HUES6 (cell line): ENCODE results near the gene MACROD2.
"Not testable (repeated sequence)": the region's sequence is repeated elsewhere in the genome, so short reads cannot be mapped to it uniquely, and the experiment has no call there.

Experiments used
- H3K27ac ChIP-seq: 2 replicates; pipeline ENCODE4 v1.7.0; 2013; ENCODE audit warnings: low read depth, mild to moderate bottlenecking, low read length, inconsistent platforms
- H3K27me3 ChIP-seq: 2 replicates; pipeline ENCODE4 v1.6.1; 2013; ENCODE audit warnings: low read length; ENCODE audit not compliant: control insufficient read depth, insufficient read depth
- H3K36me3 ChIP-seq: 2 replicates; pipeline ENCODE4 v1.6.1; 2013; ENCODE audit warnings: low read length; ENCODE audit not compliant: control insufficient read depth, insufficient read depth
- H3K4me1 ChIP-seq: 2 replicates; pipeline ENCODE4 v1.6.1; 2013; ENCODE audit warnings: low read length; ENCODE audit not compliant: control insufficient read depth, insufficient read depth
- H3K4me3 ChIP-seq: 2 replicates; pipeline ENCODE4 v1.5.1; 2013; ENCODE audit warnings: low read depth, low read length
- H3K9ac ChIP-seq: one replicate; pipeline ENCODE4 v1.6.1; 2013; ENCODE audit warnings: mild to moderate bottlenecking, low read length
- H3K9me3 ChIP-seq: 2 replicates; pipeline ENCODE4 v1.6.1; 2013; ENCODE audit warnings: low read depth, low read length; ENCODE audit not compliant: control insufficient read depth, insufficient read depth

MACROD2 gene

GRCh38 chr20:15113144-15113773 is 1117.9 kb downstream of the MACROD2 start:
- no peak overlapping the region for H3K4me3 ChIP-seq
- no peak overlapping the region for H3K27ac ChIP-seq
- no peak overlapping the region for H3K9ac ChIP-seq
- H3K27me3 ChIP-seq, result no peaks in the 10 kb centered on the region
- H3K36me3 ChIP-seq, result no peaks in the 10 kb centered on the region
- H3K9me3 ChIP-seq, result peaks cover under 1% of the 10 kb centered on the region; the same call in 1 of the 2 replicates
- H3K4me1 ChIP-seq, result no peaks in the 10 kb centered on the region

GRCh38 chr20:15119852-15120487 is 1124.7 kb downstream of the MACROD2 start:
- H3K4me1 ChIP-seq, result no peaks in the 10 kb centered on the region
- no peaks in the 10 kb centered on the region for H3K9me3 ChIP-seq
- H3K36me3 ChIP-seq, result no peaks in the 10 kb centered on the region
- H3K4me3 ChIP-seq, result no peak overlapping the region
- H3K27me3 ChIP-seq, result no peaks in the 10 kb centered on the region
- H3K27ac ChIP-seq, result no peak overlapping the region
- no peak overlapping the region for H3K9ac ChIP-seq

GRCh38 chr20:15122613-15123012 is 1127.3 kb downstream of the MACROD2 start:
- H3K36me3 ChIP-seq, result no peaks in the 10 kb centered on the region
- no peaks in the 10 kb centered on the region for H3K27me3 ChIP-seq
- H3K4me3 ChIP-seq, result no peak overlapping the region
- H3K9me3 ChIP-seq, result no peaks in the 10 kb centered on the region
- H3K27ac ChIP-seq, result no peak overlapping the region
- H3K9ac ChIP-seq, result no peak overlapping the region
- H3K4me1 ChIP-seq, result no peaks in the 10 kb centered on the region

- H3K9ac ChIP-seq, result no peak overlapping the region
- H3K9me3 ChIP-seq, result no peaks in the 10 kb centered on the region
- no peaks in the 10 kb centered on the region for H3K36me3 ChIP-seq
- H3K4me1 ChIP-seq, result no peaks in the 10 kb centered on the region
- H3K4me3 ChIP-seq, result no peak overlapping the region
- no peak overlapping the region for H3K27ac ChIP-seq
- H3K27me3 ChIP-seq, result no peaks in the 10 kb centered on the region
Observed at GRCh38 chr20:15131176-15131575, 1135.9 kb downstream of the MACROD2 start.

- no peak overlapping the region for H3K9ac ChIP-seq
Observed at GRCh38 chr20:15138548-15139126, 1143.3 kb downstream of the MACROD2 start.

GRCh38 chr20:15139522-15139921 is 1144.2 kb downstream of the MACROD2 start:
- Histone ChIP-seq H3K4me1 (no peaks in the 10 kb centered on the region), H3K9ac (no peak overlapping the region), H3K36me3 (no peaks in the 10 kb centered on the region), H3K9me3 (no peaks in the 10 kb centered on the region), H3K27ac (no peak overlapping the region), H3K27me3 (no peaks in the 10 kb centered on the region), H3K4me3 (no peak overlapping the region)

More at GRCh38 chr20:15138548-15139126, 1143.3 kb downstream of the MACROD2 start:
- Histone ChIP-seq H3K27ac (no peak overlapping the region), H3K4me3 (no peak overlapping the region), H3K36me3 (no peaks in the 10 kb centered on the region), H3K27me3 (no peaks in the 10 kb centered on the region), H3K9me3 (no peaks in the 10 kb centered on the region), H3K4me1 (no peaks in the 10 kb centered on the region)

- Histone ChIP-seq H3K9me3 (no peaks in the 10 kb centered on the region), H3K4me1 (no peaks in the 10 kb centered on the region), H3K27ac (no peak overlapping the region), H3K4me3 (no peak overlapping the region), H3K9ac (no peak overlapping the region), H3K27me3 (no peaks in the 10 kb centered on the region), H3K36me3 (no peaks in the 10 kb centered on the region)
Observed at GRCh38 chr20:15140286-15140685, 1145.0 kb downstream of the MACROD2 start.

GRCh38 chr20:15140940-15141339 is 1145.6 kb downstream of the MACROD2 start:
- H3K27me3 ChIP-seq, H3K9me3 ChIP-seq, H3K27ac ChIP-seq, H3K36me3 ChIP-seq, H3K4me1 ChIP-seq, H3K9ac ChIP-seq, H3K4me3 ChIP-seq: not testable (repeated sequence)

GRCh38 chr20:15141861-15142260 is 1146.5 kb downstream of the MACROD2 start:
- Histone ChIP-seq H3K4me1 (no peaks in the 10 kb centered on the region), H3K9ac (no peak overlapping the region), H3K27me3 (no peaks in the 10 kb centered on the region), H3K9me3 (no peaks in the 10 kb centered on the region), H3K27ac (no peak overlapping the region), H3K36me3 (no peaks in the 10 kb centered on the region), H3K4me3 (no peak overlapping the region)

- H3K36me3 ChIP-seq, result no peaks in the 10 kb centered on the region
- no peaks in the 10 kb centered on the region for H3K9me3 ChIP-seq
- no peaks in the 10 kb centered on the region; the same call in 1 of the 2 replicates for H3K4me1 ChIP-seq
- H3K27me3 ChIP-seq, result no peaks in the 10 kb centered on the region
- no peak overlapping the region for H3K9ac ChIP-seq
- H3K4me3 ChIP-seq, result no peak overlapping the region
- no peak overlapping the region for H3K27ac ChIP-seq
Observed at GRCh38 chr20:15143478-15143877, 1148.2 kb downstream of the MACROD2 start.

- H3K4me1 ChIP-seq, result no peaks in the 10 kb centered on the region; the same call in 1 of the 2 replicates
- H3K36me3 ChIP-seq, result no peaks in the 10 kb centered on the region
Observed at GRCh38 chr20:15144916-15145315, 1149.6 kb downstream of the MACROD2 start.

More at GRCh38 chr20:15144916-15145315, 1149.6 kb downstream of the MACROD2 start:
- no peaks in the 10 kb centered on the region for H3K27me3 ChIP-seq
- H3K27ac ChIP-seq, result no peak overlapping the region
- no peaks in the 10 kb centered on the region for H3K9me3 ChIP-seq
- no peak overlapping the region for H3K4me3 ChIP-seq
- no peak overlapping the region for H3K9ac ChIP-seq
